Subcutaneous adipose tissue (tissue), 4 donors: Measurements from ENCODE around the gene TMEM129. TPM values are rescaled to one million over a fixed set of nuclear protein-coding genes. Genes with fewer than 3 reads are reported as not detected.

Experiments used
- total RNA-seq, 4 donors: library from RNA; depleted of rRNA; stranded (reverse); fragments of >200 nt; gene quantifications; one replicate each; pipeline ENCODE4 v1.1.0, GENCODE V29; 2016
- TF ChIP-seq, protein P1 (sequence below): fragments of 450-650 bp; IDR thresholded peaks from one replicate; pipeline ENCODE4 v1.5.1; 2016; ENCODE audit warnings: low read depth, mild to moderate bottlenecking, control low read depth, antibody characterized with exemption, moderate library complexity

Gene TMEM129
- total RNA-seq, 4 donors from 2014 or later: 21.0 to 65.4 (median 30.4) TPM

DNA sequence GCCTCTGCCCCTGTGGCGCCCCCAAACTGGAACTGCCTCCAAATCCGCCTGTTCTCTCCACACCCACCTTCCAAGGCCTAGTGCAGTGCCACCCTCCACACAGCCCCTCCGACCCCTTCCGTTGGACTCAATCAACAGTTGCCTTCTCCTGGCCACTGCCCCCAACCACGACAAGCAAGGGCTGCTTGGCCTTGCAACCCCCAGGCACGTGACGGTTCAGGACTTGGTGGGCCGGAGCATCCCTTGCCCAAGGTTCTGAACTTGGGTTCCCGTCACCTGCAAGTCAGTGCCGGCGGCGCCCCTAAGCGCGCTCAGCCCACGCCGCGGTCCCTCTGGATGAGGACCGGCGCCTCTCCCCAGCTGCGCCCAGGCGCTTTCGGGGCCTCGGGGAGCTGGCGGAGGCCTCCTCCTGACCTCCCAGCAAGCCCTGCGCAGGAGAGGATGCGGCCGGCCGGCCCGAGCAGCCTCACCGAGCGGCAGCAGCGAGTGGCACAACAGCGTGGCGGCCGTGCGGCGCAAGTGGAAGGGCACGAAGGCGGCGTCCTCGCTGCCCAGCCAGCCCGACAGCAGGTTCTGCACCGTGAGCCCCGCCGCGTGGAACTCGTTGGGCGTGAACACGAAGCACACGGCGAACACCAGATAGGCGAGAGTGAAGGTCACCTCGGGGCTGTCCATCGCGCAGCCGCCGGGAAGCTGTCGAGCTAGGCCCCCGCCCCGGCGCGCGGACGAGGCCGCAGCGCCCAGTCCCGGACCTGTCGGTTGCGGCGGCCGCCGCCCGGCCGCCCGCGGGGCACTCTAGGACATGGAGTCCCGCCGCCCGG, 750 bp downstream of the TMEM129 start:
- TF ChIP-seq, protein P1, sequence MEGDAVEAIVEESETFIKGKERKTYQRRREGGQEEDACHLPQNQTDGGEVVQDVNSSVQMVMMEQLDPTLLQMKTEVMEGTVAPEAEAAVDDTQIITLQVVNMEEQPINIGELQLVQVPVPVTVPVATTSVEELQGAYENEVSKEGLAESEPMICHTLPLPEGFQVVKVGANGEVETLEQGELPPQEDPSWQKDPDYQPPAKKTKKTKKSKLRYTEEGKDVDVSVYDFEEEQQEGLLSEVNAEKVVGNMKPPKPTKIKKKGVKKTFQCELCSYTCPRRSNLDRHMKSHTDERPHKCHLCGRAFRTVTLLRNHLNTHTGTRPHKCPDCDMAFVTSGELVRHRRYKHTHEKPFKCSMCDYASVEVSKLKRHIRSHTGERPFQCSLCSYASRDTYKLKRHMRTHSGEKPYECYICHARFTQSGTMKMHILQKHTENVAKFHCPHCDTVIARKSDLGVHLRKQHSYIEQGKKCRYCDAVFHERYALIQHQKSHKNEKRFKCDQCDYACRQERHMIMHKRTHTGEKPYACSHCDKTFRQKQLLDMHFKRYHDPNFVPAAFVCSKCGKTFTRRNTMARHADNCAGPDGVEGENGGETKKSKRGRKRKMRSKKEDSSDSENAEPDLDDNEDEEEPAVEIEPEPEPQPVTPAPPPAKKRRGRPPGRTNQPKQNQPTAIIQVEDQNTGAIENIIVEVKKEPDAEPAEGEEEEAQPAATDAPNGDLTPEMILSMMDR: no peak

DNA sequence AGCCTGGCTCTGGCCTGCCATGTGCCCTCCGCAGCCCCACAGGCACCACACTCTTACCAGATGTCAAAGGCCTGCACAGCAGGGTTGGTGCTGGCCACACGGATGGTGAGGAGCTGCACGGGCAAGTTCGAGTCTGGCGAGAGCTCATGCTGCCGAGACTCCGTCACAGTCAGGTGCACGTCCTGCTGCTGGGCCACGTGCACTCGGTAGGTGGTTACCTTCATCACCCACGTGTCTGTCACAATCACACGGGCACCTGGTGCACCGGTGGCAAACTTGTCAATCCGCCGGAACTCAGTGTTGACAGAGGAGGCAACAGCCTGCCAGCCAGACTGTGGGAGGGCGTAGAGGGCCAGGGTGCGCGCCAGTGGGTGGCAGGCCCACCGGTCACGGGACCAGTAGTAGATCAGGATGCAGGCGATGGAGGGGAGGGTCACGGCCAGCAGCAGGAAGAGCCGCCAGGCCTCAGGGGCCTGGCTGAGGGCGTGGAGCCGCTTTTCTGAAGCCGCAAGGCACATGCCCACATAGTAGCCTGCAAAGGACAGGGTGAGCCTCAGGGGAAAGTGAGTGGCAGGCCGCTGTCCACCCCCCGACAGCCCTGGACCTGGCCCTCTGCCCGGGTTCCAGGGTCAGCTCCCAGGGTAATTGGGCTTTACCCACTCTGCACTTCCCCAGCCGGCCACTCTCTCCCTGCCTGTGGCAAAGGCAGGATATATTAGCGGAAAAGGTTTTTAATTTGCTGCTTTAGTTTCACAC, 2.9 kb downstream of the TMEM129 start:
- TF ChIP-seq, protein P1: no peak

DNA sequence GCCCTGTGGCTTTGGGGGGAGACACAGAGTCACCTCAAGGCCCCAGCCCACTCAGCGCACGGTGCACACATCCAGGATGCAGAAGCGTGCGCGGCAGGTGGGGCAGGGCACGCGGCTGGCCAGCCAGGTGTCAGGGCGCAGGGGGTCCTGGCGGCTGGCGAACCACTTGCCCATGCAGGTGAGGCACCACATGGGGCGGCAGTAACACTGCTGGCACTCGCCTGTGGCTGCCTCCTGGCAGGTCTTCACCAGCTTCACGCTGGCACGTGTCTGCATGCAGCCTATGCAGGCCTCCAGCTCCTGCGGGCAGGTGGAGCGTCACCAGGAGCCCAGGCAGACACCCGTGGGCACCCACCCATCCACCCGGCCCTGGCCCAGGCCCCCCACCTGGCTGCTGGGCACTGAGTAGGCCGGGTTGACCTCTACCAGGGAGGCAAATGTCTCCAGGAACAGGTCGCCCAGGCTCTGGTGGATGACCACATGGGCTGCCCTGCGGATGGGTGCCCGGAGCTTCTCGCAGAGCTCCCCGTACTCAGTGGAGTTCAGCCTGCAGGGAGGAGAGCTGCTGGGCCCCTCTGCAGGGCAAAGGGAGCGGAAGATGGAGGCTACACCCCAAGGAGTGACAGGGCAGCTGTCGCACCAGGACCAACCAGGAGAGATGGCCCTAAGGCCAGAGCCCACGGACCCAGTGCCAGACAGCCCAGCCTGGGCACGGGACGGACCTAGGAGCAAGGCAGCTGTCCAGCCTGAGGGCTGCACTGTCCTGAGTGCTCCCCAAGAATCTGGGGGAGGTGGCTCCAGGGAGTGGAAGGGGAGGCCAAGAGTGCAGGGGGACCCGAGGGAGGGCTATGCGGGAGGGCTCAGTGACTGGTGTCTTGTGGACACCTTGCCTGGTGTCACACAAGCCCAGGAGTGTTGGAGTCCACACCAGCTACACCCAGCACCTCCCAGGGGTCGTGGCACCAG, 3.7 kb downstream of the TMEM129 start:
- TF ChIP-seq, protein P1: no peak

DNA sequence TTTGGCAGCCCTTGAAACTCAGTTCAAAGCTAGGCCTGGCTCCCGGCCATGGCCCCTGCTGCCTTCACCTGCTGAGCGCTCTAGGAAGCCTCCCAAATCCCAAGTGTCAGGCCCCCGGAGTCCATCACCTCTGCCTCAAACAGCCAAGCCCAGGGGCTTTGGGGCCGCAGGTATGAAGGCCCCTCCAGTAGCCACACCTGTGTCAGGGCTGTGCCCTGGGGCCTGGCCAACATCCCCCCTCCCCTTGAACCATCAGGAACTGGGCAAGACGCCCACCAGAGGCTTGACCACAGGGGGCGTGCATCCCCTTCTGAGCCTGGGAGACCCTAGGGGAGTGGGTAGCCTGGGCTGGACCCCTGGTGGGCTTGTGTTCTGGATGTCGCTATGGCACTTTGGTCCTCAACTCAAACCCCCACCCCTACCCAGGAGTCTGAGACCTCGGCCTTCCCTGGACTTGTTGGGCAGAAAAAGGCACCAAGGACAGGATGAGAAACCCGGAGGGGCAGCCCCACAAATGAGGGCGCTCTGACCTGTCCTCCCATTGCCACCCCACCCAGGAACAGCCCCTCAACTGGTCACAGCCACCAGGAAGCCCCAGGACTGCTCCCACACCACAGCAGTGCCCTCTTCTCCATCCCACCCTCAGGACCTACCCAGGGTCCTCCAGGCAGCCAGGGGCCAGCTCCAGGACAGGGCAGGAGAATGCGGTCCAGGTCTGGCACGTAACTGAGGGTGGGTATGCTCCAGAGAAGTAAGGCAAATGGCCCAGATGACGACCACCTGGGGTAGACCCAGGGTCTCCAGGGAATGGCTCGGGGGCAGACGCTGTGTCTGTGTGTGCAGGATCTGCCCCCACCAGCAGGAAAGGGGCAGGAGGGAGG, 4.8 kb downstream of the TMEM129 start:
- TF ChIP-seq, protein P1: no peak

DNA sequence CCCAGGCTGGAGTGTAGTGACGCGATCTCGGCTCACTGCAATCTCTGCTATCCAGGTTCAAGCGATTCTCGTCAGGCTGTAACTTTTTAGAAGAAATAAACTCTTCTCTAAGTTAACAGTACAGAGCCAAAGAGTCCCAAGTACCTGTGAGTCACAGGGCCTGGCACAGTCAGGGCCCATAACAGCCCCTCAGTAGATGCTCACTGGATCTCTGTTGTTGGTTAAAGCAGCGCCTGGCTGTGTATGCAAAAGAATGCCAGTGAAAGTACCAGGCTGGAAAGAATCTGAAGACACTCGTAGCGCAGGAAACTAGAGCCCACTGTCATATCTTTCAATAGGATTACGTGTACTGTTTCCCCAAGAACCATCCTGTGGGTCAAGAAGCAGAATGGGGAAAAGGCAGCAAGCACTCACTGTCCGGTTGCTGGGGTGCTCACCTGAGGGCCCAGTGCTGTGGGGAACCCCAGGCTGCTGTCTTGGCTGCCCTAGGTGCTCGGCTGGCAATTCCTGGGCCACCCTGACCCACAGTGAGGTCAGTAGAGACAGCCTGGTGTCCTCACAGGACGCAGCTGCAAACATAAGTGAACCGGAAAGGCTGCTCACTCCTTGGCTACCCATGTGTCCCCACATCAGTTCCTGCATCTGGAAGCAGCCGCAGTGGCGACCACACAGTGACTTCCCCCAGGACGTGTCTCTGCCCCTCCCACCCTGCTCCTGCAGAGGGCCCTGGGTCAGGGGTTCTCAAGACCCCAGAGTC, 5.9 kb downstream of the TMEM129 start:
- TF ChIP-seq, protein P1: no peak

DNA sequence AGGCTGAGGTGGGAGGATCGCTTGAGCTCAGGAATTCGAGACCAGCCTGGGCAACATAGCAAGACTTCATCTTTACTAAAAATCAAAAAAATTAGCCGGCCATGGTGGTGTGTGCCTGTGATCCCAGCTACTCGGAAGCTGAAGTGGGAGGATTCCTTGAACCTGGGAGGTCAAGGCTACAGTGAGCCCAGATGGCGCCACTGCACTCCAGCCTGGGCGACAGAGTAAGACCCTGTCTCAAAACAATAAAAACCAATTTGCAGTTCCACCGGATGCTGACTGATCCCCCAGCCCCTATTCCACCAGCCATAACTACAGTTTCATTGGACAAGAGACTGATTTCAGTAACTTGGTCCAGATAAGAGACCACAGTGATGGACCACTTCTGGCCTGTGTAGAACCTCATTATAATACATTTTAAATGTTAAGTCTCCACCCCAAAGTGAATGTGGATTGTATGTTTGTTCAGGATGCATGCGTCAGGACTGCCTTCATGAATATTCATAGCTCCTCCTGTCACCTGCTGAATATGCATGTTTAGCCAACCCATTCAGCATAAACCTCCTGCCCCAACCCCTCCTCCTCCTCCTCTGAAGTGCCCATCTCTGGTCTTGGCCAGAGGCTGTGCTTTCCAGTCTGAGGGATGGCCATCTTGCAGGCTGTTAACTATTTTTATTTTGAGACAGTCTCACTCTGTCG, 6.7 kb downstream of the TMEM129 start:
- TF ChIP-seq, protein P1: no peak
